A549 (cell line): Measurements from ENCODE around the gene HDDC3. TPM values are rescaled to one million over a fixed set of nuclear protein-coding genes. Genes with fewer than 3 reads are reported as not detected.
A peak's percentile ranks its signal among the peaks of the same experiment; 100 is the strongest.

Experiments
- ATAC-seq, 2 experiments: fragments of 200-7000 bp in 1 of 2; fragments of >200 bp in 1 of 2; cut with Nextera tagmentation in 1 of 2; cut with Tn5 transposase in 1 of 2; 3 replicates each; pipeline versions ENCODE4 v1.8.0 to v1.9.1; 2018 to 2020; ENCODE audit warnings: mild to moderate bottlenecking in 1 of 2, moderate library complexity in 1 of 2
- CTCF ChIA-PET: fragments of 300-600 bp; sonication (Branson Sonifier 250); formaldehyde crosslinking; extraction: SDS; loops from one replicate; lab custom pipeline; 2021; ENCODE audit warnings: antibody characterized with exemption, inconsistent platforms; lab: Yijun Ruan, JAX
- POLR2A ChIA-PET: fragments of 350-600 bp; formaldehyde crosslinking; extraction: SDS; loops from one replicate; lab custom pipeline; 2021; ENCODE audit warnings: antibody characterized with exemption, inconsistent platforms; lab: Yijun Ruan, JAX
- DNase-seq, 2 experiments: peaks; one replicate each; pipeline versions ENCODE4 v3.0.0 to v3.0.0-alpha.2; 2011 to 2016; ENCODE audit warnings: low read depth in 1 of 2, low spot score in 1 of 2
- FAIRE-seq: peaks from 2 replicates; lab custom pipeline; 2011; peaks lifted over from hg19 to GRCh38; lab: Jason Lieb, UNC
- H3K27ac ChIP-seq, 2 experiments: fragments of >200 bp; sonication (Bioruptor Twin); formaldehyde crosslinking; 3 replicates each; pipeline ENCODE4 v1.5.1; 2016 to 2017
- H3K4me1 ChIP-seq: fragments of >200 bp; sonication (Bioruptor Twin); formaldehyde crosslinking; 3 replicates; pipeline ENCODE4 v1.6.1; 2016
- H3K4me2 ChIP-seq: fragments of >200 bp; sonication (Bioruptor Twin); formaldehyde crosslinking; 3 replicates; pipeline ENCODE4 v1.6.1; 2016
- H3K4me3 ChIP-seq: fragments of >200 bp; sonication (Bioruptor Twin); formaldehyde crosslinking; 3 replicates; pipeline ENCODE4 v1.5.1; 2016
- H3K9me3 ChIP-seq: fragments of >200 bp; sonication (Bioruptor Twin); formaldehyde crosslinking; 3 replicates; pipeline ENCODE4 v1.6.1; 2016
- CEBPB ChIP-seq, 2 experiments: fragments of >200 bp in 1 of 2; sonication (Bioruptor Twin) in 1 of 2; formaldehyde crosslinking in 1 of 2; IDR thresholded peaks; 2 replicates each; pipeline ENCODE4 v1.6.1; 2012 to 2016
- CHD4 ChIP-seq: fragments of 200-600 bp; sonication (generic); IDR thresholded peaks from 2 replicates; pipeline ENCODE4 v1.6.1; 2016; ENCODE audit warnings: antibody characterized with exemption, mild to moderate bottlenecking, borderline replicate concordance
- EHF ChIP-seq: fragments of 250-450 bp; sonication (Bioruptor Pico); IDR thresholded peaks from 2 replicates; pipeline ENCODE4 v1.5.0; 2020; ENCODE audit warnings: mild to moderate bottlenecking
- EP300 ChIP-seq, 2 experiments: fragments of >200 bp; sonication (Bioruptor Twin); formaldehyde crosslinking; IDR thresholded peaks; 2 replicates in 1 of 2; 3 replicates in 1 of 2; pipeline ENCODE4 v1.6.1; 2016 to 2017
- FOSL2 ChIP-seq, 2 experiments: fragments of 450-650 bp in 1 of 2; fragments of >200 bp in 1 of 2; sonication (Bioruptor Twin) in 1 of 2; formaldehyde crosslinking; IDR thresholded peaks; 2 replicates each; pipeline versions ENCODE4 v1.5.0 to v1.6.1; 2016 to 2020; ENCODE audit warnings: mild to moderate bottlenecking in 1 of 2, moderate library complexity in 1 of 2
- HDAC2 ChIP-seq: fragments of 200-600 bp; sonication (generic); IDR thresholded peaks from 2 replicates; pipeline ENCODE4 v1.6.1; 2016
- HEYL ChIP-seq: fragments of 250-450 bp; sonication (Bioruptor Pico); IDR thresholded peaks from 2 replicates; pipeline ENCODE4 v1.8.0; 2021; ENCODE audit warnings: mild to moderate bottlenecking, moderate library complexity
- HOXA7 ChIP-seq: fragments of 250-450 bp; sonication (Bioruptor Pico); IDR thresholded peaks from 2 replicates; pipeline ENCODE4 v1.5.0; 2020; ENCODE audit warnings: mild to moderate bottlenecking, moderate library complexity
- HOXB13 ChIP-seq: fragments of 250-450 bp; sonication (Bioruptor Pico); IDR thresholded peaks from 2 replicates; pipeline ENCODE4 v1.5.0; 2020; ENCODE audit warnings: low read depth, mild to moderate bottlenecking, moderate library complexity
- JUN ChIP-seq, 2 experiments: fragments of >200 bp; sonication (Bioruptor Twin); formaldehyde crosslinking; IDR thresholded peaks; 2 replicates in 1 of 2; 3 replicates in 1 of 2; pipeline ENCODE4 v1.6.1; 2016 to 2017
- KDM5A ChIP-seq: fragments of 200-600 bp; sonication (generic); IDR thresholded peaks from 2 replicates; pipeline ENCODE4 v1.6.1; 2016; ENCODE audit warnings: antibody characterized with exemption, mild to moderate bottlenecking
- MYC ChIP-seq: IDR thresholded peaks from 2 replicates; pipeline ENCODE4 v1.6.1; 2012; ENCODE audit warnings: mild to moderate bottlenecking, inconsistent platforms, low read length, improper control_type of control experiment, borderline replicate concordance
- NFE2L2 ChIP-seq: fragments of 150-350 bp; conservative IDR thresholded peaks from 2 replicates; pipeline ENCODE4 v1.6.1; 2014; ENCODE audit warnings: low read length
- NR3C1 ChIP-seq: fragments of >200 bp; sonication (Bioruptor Twin); formaldehyde crosslinking; IDR thresholded peaks from 3 replicates; pipeline ENCODE4 v1.6.1; 2017
- PHF8 ChIP-seq: fragments of 200-600 bp; sonication (generic); IDR thresholded peaks from 2 replicates; pipeline ENCODE4 v1.6.1; 2016; ENCODE audit warnings: low read depth, mild to moderate bottlenecking, antibody characterized with exemption, moderate library complexity, borderline replicate concordance
- POLR2AphosphoS2 ChIP-seq: conservative IDR thresholded peaks from 2 replicates; pipeline ENCODE4 v1.6.1; 2012; ENCODE audit warnings: low read length, improper control_type of control experiment, inconsistent platforms
- RAD21 ChIP-seq, 2 experiments: fragments of >200 bp in 1 of 2; sonication (Bioruptor Twin) in 1 of 2; formaldehyde crosslinking in 1 of 2; IDR thresholded peaks in 1 of 2; conservative IDR thresholded peaks in 1 of 2; 2 replicates in 1 of 2; 3 replicates in 1 of 2; pipeline ENCODE4 v1.6.1; 2012 to 2018; ENCODE audit warnings: inconsistent platforms in 1 of 2
- RCOR1 ChIP-seq: fragments of 150-350 bp; IDR thresholded peaks from 2 replicates; pipeline ENCODE4 v1.6.1; 2014; ENCODE audit warnings: antibody characterized with exemption, low read length, low read depth
- RFX5 ChIP-seq: fragments of 450-650 bp; IDR thresholded peaks from 2 replicates; pipeline ENCODE4 v1.7.1; 2014; ENCODE audit warnings: antibody characterized with exemption, mild to moderate bottlenecking, moderate library complexity
- SREBF2 ChIP-seq: fragments of 450-650 bp; IDR thresholded peaks from 2 replicates; pipeline ENCODE4 v1.6.1; 2014; ENCODE audit warnings: mild to moderate bottlenecking, moderate library complexity
- TFCP2L1 ChIP-seq: fragments of 250-450 bp; sonication (Bioruptor Pico); IDR thresholded peaks from 2 replicates; pipeline ENCODE4 v1.5.0; 2021; ENCODE audit warnings: mild to moderate bottlenecking
- ZSCAN20 ChIP-seq: fragments of 250-450 bp; sonication (Bioruptor Pico); IDR thresholded peaks from 2 replicates; pipeline ENCODE4 v1.8.0; 2022; ENCODE audit warnings: mild to moderate bottlenecking, moderate library complexity
- WGBS: methylation state at CpG from one replicate; pipeline ENCODE4 v1.1.6; 2017; ENCODE audit errors: missing lambda C conversion rate; 5-methylcytosine and 5-hydroxymethylcytosine counted together
- polyA plus RNA-seq, 4 experiments: library from polyadenylated mRNA; depleted of rRNA in 3 of 4; stranded (reverse); fragments of >200 nt; fragmentation: RNase III in 1 of 4; extraction: RNeasy Plus Mini Kit Qiagen cat#74134 plus additional on column Dnase treatment in 1 of 4; gene quantifications; 2 replicates in 3 of 4; 3 replicates in 1 of 4; pipeline ENCODE4 v1.2.3, GENCODE V29; 2011 to 2017
- TF ChIP-seq, protein P1 (sequence below): fragments of >200 bp; sonication (Bioruptor Twin); formaldehyde crosslinking; IDR thresholded peaks from 3 replicates; pipeline ENCODE4 v1.6.1; 2016
- TF ChIP-seq, protein P2 (sequence below): IDR thresholded peaks from 2 replicates; pipeline ENCODE4 v1.6.1; 2012
- TF ChIP-seq, protein P3 (sequence below): fragments of 150-350 bp; IDR thresholded peaks from 2 replicates; pipeline ENCODE4 v1.6.1; 2014; ENCODE audit warnings: low read depth, mild to moderate bottlenecking, low read length
- TF ChIP-seq, protein P4 (sequence below): fragments of >200 bp; sonication (Bioruptor Twin); formaldehyde crosslinking; IDR thresholded peaks from 2 replicates; pipeline ENCODE4 v1.6.1; 2016
- TF ChIP-seq, protein P5 (sequence below): IDR thresholded peaks from 2 replicates; pipeline ENCODE4 v1.6.1; 2012; ENCODE audit warnings: low read depth, borderline replicate concordance
- TF ChIP-seq, protein P6 (sequence below): fragments of >200 bp; sonication (Bioruptor Twin); formaldehyde crosslinking; IDR thresholded peaks from 3 replicates; pipeline ENCODE4 v1.5.1; 2016
- TF ChIP-seq, protein P7 (sequence below): fragments of 250-450 bp; sonication (Bioruptor Pico); IDR thresholded peaks from 2 replicates; pipeline ENCODE4 v1.5.0; 2021; ENCODE audit warnings: mild to moderate bottlenecking, moderate library complexity, borderline replicate concordance

Gene HDDC3
- polyA plus RNA-seq, 2 of the 4 experiments (the other 2 are of a cell fraction), result 26.1 to 31.9 TPM

DNA sequence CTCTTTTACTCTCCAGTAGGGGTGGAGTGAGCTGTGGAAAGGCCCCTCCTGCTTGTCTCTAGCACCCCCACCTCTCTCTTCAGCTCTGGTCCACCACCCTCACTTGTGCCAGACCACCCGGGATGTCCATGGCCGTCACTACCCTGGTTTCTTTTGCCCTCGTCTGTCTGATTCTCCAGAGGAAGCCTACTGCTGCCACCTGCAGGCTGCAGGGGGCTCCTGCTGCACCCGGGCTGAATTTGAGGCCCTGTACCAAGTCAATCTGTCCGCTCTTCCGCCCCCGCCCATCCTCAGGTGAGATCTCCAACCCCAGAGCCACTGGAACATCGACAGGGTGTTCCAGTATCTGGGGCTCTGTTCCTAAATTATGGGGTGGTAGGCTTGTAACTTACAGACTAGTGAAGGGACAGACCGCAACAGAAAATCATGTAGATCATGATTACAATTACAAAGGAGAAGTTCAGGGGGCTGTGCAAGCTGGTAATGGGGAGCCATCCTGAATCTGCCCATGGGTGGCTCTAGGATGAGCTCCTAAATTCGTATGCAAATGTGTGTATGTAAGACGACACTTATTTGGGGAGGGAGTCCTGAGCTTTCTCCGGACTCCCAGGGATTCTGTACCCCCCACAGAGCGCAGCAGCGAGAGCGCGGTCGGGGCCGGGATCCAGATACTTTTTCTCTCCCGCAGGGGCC lies 2.1 kb upstream of the HDDC3 start (continued):
- TF ChIP-seq, protein P1, sequence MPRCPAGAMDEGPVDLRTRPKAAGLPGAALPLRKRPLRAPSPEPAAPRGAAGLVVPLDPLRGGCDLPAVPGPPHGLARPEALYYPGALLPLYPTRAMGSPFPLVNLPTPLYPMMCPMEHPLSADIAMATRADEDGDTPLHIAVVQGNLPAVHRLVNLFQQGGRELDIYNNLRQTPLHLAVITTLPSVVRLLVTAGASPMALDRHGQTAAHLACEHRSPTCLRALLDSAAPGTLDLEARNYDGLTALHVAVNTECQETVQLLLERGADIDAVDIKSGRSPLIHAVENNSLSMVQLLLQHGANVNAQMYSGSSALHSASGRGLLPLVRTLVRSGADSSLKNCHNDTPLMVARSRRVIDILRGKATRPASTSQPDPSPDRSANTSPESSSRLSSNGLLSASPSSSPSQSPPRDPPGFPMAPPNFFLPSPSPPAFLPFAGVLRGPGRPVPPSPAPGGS, result no peak
- TF ChIP-seq PHF8, result no peak
- TF ChIP-seq NFE2L2, result no peak
- no peak for TF ChIP-seq EHF (CRISPR knock-in tag)
- no peak for TF ChIP-seq POLR2AphosphoS2
- TF ChIP-seq, protein P2, sequence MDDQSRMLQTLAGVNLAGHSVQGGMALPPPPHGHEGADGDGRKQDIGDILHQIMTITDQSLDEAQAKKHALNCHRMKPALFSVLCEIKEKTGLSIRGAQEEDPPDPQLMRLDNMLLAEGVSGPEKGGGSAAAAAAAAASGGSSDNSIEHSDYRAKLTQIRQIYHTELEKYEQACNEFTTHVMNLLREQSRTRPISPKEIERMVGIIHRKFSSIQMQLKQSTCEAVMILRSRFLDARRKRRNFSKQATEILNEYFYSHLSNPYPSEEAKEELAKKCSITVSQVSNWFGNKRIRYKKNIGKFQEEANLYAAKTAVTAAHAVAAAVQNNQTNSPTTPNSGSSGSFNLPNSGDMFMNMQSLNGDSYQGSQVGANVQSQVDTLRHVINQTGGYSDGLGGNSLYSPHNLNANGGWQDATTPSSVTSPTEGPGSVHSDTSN, result no peak
- no peak for TF ChIP-seq SREBF2
- 0 out of 2 replicates have a peak, but pooled peaks have one; percentile 12 for TF ChIP-seq FOSL2 (IDR thresholded peaks at IDR 0.05)
- no peak for TF ChIP-seq FOSL2 (CRISPR knock-in tag; IDR thresholded peaks at IDR 0.05)
- no peak for TF ChIP-seq CHD4
- no peak for TF ChIP-seq TFCP2L1 (CRISPR knock-in tag)
- TF ChIP-seq HEYL (CRISPR knock-in tag), result no peak
- TF ChIP-seq, protein P3, sequence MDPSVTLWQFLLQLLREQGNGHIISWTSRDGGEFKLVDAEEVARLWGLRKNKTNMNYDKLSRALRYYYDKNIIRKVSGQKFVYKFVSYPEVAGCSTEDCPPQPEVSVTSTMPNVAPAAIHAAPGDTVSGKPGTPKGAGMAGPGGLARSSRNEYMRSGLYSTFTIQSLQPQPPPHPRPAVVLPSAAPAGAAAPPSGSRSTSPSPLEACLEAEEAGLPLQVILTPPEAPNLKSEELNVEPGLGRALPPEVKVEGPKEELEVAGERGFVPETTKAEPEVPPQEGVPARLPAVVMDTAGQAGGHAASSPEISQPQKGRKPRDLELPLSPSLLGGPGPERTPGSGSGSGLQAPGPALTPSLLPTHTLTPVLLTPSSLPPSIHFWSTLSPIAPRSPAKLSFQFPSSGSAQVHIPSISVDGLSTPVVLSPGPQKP, result no peak
- TF ChIP-seq RFX5, result no peak
- TF ChIP-seq EP300 (IDR thresholded peaks at IDR 0.05), result no peak
- TF ChIP-seq RCOR1, result 0 out of 2 replicates have a peak, but pooled peaks have one; percentile 58
- no peak for TF ChIP-seq JUN (IDR thresholded peaks at IDR 0.05)
- peak; percentile 77 to 81 for TF ChIP-seq RAD21 (conservative IDR thresholded peaks at IDR 0.05 in 1 of 2, IDR thresholded peaks at IDR 0.05 in 1 of 2)
- no peak for TF ChIP-seq MYC
- TF ChIP-seq HDAC2, result no peak
- no peak for TF ChIP-seq ZSCAN20 (CRISPR knock-in tag)
- TF ChIP-seq, protein P4, sequence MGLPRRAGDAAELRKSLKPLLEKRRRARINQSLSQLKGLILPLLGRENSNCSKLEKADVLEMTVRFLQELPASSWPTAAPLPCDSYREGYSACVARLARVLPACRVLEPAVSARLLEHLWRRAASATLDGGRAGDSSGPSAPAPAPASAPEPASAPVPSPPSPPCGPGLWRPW, result no peak
- no peak for TF ChIP-seq HOXA7
- TF ChIP-seq, protein P5, sequence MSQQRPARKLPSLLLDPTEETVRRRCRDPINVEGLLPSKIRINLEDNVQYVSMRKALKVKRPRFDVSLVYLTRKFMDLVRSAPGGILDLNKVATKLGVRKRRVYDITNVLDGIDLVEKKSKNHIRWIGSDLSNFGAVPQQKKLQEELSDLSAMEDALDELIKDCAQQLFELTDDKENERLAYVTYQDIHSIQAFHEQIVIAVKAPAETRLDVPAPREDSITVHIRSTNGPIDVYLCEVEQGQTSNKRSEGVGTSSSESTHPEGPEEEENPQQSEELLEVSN, result no peak

DNA sequence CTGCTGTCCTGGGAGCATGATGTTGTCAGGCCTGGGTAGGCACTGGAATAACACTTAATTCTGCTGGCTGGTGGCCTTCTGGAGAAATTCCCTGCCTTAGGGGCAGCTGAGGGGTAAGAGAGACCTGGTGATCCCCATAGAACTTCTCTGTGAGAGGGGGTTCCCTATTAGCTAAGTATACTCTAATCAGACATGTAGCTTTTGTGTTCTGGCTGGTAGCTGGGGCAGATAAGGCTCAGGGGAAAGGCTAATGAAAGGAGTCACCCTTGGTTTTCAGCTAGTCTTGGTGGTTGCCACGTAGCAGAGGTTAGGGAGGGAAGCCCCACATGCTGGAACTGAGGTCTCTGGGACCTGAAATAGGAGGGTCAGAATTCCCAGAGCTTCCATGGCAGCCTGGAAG lies 952 bp upstream of the HDDC3 start:
- ATAC-seq (no peak), FAIRE-seq (no peak), DNase-seq (no peak)
- no peak overlapping the region for H3K27ac ChIP-seq
- H3K4me1 ChIP-seq, result peaks cover 35% of the 10 kb centered on the region
- 26% methylated on average over 1 of the region's 1 CpG for WGBS
- ChIA-PET POLR2A (interaction anchor here (2.8 kb wide), 1 partner anchor 21 kb away, joined by 20 read pairs; the partner anchor contains the start of gene RCCD1), CTCF (interaction anchor here (0.6 to 16.4 kb wide), 41 partner anchors 10 to 790 kb away, joined by 3 to 536 read pairs (median 7); partner anchors contain the start of genes FES, MAN2A2, RCCD1 and VPS33B)
- no peaks in the 10 kb centered on the region for H3K9me3 ChIP-seq
- H3K4me3 ChIP-seq, result no peak overlapping the region
- H3K4me2 ChIP-seq, result no peak overlapping the region
- TF ChIP-seq CEBPB (IDR thresholded peaks at IDR 0.05) (no peak), MYC (no peak), RFX5 (no peak), NR3C1 (no peak), HOXB13 (CRISPR knock-in tag) (no peak), KDM5A (no peak), SREBF2 (no peak)
- TF ChIP-seq, protein P6, sequence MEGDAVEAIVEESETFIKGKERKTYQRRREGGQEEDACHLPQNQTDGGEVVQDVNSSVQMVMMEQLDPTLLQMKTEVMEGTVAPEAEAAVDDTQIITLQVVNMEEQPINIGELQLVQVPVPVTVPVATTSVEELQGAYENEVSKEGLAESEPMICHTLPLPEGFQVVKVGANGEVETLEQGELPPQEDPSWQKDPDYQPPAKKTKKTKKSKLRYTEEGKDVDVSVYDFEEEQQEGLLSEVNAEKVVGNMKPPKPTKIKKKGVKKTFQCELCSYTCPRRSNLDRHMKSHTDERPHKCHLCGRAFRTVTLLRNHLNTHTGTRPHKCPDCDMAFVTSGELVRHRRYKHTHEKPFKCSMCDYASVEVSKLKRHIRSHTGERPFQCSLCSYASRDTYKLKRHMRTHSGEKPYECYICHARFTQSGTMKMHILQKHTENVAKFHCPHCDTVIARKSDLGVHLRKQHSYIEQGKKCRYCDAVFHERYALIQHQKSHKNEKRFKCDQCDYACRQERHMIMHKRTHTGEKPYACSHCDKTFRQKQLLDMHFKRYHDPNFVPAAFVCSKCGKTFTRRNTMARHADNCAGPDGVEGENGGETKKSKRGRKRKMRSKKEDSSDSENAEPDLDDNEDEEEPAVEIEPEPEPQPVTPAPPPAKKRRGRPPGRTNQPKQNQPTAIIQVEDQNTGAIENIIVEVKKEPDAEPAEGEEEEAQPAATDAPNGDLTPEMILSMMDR, result no peak
- TF ChIP-seq, protein P1, result no peak
- TF ChIP-seq, protein P7, sequence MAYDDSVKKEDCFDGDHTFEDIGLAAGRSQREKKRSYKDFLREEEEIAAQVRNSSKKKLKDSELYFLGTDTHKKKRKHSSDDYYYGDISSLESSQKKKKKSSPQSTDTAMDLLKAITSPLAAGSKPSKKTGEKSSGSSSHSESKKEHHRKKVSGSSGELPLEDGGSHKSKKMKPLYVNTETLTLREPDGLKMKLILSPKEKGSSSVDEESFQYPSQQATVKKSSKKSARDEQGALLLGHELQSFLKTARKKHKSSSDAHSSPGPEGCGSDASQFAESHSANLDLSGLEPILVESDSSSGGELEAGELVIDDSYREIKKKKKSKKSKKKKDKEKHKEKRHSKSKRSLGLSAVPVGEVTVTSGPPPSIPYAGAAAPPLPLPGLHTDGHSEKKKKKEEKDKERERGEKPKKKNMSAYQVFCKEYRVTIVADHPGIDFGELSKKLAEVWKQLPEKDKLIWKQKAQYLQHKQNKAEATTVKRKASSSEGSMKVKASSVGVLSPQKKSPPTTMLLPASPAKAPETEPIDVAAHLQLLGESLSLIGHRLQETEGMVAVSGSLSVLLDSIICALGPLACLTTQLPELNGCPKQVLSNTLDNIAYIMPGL, result no peak
